GM12874 (cell line): Measurements from ENCODE around the gene C3orf20.

Source experiments
- TF ChIP-seq, protein P1 (sequence below): IDR thresholded peaks from 2 replicates; pipeline ENCODE4 v1.5.1; 2011; ENCODE audit warnings: low read depth, mild to moderate bottlenecking, control low read depth, low read length, moderate library complexity; ENCODE audit not compliant: insufficient read depth

C3orf20 gene

DNA sequence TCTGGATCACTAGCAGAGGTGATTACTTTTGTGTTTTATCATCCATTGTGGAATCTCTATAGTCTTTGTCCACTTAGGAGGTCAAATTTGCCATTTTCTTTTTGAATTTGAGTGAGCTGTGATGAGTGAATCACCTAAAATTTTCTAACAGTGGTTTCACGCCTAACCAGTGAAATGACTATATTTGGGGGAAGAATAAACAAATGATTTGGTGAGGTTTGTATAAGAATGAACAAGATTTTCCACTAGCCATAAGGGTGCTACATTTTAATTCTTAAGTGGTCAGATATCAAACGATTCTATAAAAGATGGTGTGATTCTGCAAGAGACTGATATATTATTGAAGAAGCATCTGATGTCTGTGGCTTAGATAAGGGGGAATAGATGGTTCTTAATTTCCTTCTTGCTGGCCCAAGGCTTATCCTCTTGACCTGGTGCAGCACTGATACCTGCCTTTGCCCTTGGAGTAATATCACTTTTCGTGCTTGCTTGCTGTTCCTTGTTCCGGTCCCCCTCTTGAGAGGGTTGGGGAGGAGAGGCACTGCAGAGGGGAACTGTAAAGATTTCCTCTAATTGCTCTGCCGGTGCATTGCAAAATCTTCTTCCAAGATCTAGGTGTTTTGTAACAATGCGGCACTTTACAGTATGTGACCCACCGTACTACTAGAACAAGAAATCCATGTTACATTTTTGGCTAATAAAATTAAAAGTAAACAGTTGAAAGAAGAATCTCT is 14.5 kb downstream of the C3orf20 start:
- TF ChIP-seq, protein P1, sequence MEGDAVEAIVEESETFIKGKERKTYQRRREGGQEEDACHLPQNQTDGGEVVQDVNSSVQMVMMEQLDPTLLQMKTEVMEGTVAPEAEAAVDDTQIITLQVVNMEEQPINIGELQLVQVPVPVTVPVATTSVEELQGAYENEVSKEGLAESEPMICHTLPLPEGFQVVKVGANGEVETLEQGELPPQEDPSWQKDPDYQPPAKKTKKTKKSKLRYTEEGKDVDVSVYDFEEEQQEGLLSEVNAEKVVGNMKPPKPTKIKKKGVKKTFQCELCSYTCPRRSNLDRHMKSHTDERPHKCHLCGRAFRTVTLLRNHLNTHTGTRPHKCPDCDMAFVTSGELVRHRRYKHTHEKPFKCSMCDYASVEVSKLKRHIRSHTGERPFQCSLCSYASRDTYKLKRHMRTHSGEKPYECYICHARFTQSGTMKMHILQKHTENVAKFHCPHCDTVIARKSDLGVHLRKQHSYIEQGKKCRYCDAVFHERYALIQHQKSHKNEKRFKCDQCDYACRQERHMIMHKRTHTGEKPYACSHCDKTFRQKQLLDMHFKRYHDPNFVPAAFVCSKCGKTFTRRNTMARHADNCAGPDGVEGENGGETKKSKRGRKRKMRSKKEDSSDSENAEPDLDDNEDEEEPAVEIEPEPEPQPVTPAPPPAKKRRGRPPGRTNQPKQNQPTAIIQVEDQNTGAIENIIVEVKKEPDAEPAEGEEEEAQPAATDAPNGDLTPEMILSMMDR, result no peak

DNA sequence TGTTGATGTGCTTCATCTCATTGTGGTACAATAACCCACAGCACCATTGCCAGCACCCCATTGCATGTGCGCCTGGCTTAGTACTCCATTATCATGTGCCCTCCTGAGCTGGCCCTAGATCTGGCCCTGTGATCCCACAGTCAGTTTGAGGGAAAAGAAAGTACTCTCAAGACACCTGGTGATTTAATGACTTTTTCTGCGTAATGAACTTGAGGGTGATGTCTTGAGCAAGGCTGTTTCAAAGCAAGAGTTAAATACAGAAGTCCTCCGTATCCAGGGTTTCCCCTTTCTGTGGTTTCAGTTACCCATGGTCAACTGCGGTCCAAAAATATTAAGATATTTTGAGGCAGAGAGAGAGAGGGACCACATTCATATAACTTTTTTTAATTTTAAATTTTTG is 16.3 kb downstream of the C3orf20 start:
- TF ChIP-seq, protein P1, result no peak

DNA sequence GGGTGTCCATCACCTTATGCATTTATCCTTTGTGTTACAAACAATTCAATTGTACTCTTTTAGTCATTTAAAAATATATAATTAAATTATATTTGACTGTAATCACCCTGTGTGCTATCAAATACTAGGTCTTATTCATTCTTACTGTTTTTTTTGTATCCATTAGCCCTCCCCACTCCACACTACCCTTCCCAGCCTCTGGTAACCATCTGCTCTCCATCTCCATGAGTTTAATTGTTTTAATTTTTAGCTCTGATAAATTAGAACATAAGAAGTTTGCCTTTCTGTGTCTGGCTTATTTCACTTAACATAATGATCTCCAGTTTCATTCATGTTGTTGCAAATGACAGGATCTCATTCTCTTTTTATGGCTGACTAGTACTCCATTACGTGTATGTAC is 16.8 kb downstream of the C3orf20 start:
- TF ChIP-seq, protein P1, result no peak

DNA sequence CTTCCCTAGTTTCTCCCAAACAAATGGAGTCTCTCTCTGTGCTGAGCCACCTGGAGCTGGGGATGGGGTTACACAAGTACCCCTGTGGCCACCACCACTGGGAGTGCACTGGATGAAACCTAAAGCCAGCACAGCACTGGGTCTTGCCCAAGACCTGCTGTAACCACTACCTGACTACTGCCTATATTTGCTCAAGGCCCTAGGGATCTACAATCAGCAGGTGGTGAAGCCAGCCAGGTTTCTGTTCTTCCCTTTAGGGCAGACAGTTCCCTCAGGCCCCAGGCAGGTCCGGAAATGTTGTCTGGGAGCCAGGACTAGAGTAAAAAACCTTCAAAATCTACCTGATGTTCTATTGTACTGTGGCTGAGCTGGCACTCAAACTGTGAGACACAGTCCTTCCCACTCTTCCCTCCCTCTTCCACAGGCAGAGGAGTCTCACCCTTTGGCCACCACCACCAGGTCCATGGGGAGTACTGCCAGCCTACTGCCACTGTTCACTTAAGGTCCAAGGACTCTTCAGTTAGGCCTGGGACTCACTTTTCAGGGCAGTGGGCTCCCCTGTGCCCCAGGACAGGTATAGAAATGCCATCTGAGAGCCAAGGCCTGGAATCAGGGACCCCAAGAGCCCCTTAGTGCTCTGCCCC is 23.8 kb downstream of the C3orf20 start:
- TF ChIP-seq, protein P1, result no peak

DNA sequence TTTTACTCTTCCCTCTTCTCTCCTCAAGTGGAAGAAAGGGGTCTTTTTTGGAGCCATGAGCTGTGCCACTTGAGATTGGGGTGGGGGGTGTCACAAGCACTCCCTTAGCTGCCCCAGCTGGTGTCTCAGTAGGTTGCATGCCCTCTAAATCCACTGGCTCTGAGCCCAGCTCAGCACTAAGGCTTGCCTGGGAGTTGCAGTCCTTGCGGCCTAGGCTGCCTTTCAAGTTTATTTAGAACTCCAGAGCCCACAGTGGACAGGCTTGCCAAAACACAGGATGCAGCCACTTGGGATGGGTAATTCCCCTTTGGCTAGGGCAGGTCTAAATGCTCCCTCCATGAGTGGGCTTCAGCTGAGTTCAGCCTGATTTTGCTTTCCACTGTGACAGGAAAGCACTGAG is 24.7 kb downstream of the C3orf20 start:
- TF ChIP-seq, protein P1, result no peak

DNA sequence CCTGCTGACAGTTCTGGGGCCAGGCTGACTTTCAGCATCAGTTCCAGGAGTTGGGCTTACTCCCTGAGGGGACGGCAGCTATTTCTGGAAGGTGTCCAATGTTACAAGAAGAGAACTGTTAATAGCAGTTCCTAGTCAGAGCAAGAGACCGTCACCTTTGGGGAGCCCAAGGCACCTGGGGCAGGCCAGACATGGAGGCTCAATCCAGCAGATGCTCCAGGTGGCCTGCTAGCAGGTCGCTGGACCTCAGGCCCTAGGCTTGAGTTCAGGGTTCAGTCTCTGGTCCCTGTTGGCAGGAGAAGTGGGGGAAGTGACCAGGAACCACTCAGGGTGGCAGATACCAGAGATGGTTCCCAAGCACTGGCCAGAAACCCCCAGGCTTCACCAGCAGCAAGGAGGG is 25.9 kb downstream of the C3orf20 start:
- TF ChIP-seq, protein P1, result no peak

DNA sequence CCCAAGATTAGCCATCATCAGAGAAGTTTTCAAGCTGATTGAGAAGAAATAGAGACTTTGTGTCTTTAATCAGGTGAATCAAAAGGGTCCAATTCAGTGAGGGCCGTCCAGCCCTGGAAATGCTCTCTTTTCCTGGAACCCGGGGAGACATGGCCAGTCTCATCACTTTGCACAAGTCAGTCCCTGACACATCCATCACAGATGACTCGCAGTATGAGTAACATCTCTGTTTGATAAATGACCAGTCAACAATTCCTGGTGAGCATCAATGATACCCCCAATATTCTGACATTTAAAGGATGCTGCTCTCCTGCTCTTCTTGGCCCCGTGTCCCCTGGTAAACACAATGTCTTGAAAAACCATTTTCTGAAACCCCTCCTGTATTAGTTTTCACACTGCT is 26.7 kb downstream of the C3orf20 start:
- TF ChIP-seq, protein P1, result no peak
